Lower leg skin (tissue), 3 donors: Measurements from ENCODE around the gene ATXN3.

Experiments used
- POLR2A ChIP-seq, 2 donors: fragments of 450-650 bp; IDR thresholded peaks; one replicate each; pipeline ENCODE4 v1.6.1; 2016 to 2017; ENCODE audit warnings: antibody characterized with exemption in 2 of 2, mild to moderate bottlenecking in 1 of 2, moderate library complexity in 1 of 2
- TF ChIP-seq, protein P1 (sequence below), 3 donors: fragments of 450-650 bp; IDR thresholded peaks; one replicate each; pipeline ENCODE4 v1.5.1; 2016; ENCODE audit warnings: antibody characterized with exemption in 3 of 3, mild to moderate bottlenecking in 3 of 3, moderate library complexity in 2 of 3

GRCh38 chr14:92074555-92074954 lies 31.8 kb downstream of the ATXN3 start:
- TF ChIP-seq, protein P1, sequence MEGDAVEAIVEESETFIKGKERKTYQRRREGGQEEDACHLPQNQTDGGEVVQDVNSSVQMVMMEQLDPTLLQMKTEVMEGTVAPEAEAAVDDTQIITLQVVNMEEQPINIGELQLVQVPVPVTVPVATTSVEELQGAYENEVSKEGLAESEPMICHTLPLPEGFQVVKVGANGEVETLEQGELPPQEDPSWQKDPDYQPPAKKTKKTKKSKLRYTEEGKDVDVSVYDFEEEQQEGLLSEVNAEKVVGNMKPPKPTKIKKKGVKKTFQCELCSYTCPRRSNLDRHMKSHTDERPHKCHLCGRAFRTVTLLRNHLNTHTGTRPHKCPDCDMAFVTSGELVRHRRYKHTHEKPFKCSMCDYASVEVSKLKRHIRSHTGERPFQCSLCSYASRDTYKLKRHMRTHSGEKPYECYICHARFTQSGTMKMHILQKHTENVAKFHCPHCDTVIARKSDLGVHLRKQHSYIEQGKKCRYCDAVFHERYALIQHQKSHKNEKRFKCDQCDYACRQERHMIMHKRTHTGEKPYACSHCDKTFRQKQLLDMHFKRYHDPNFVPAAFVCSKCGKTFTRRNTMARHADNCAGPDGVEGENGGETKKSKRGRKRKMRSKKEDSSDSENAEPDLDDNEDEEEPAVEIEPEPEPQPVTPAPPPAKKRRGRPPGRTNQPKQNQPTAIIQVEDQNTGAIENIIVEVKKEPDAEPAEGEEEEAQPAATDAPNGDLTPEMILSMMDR (IDR thresholded peaks at IDR 0.05) = no peak
- no peak for TF ChIP-seq POLR2A (IDR thresholded peaks at IDR 0.05)
